GM13977 (cell line): ENCODE data around the gene TMEM74B.

Source experiments
- DNase-seq: peaks from one replicate; pipeline ENCODE4 v3.0.0; 2012; ENCODE audit warnings: low spot score
- in situ Hi-C: fragments of 300-500 bp; cut with MboI; formaldehyde crosslinking; loops from one replicate; pipeline ENCODE4 v1.12.0; 2022; ENCODE audit warnings: low sequenced_read_pairs, low pct_unique_long_range_greater_than_20kb, mixed read lengths, inconsistent platforms; ENCODE audit not compliant: unreplicated experiment
- TF ChIP-seq, protein P1 (sequence below): IDR thresholded peaks from 2 replicates; pipeline ENCODE4 v1.5.1; 2012; ENCODE audit warnings: mild to moderate bottlenecking, control low read depth; ENCODE audit not compliant: insufficient read depth; ENCODE audit errors: extremely low read depth, missing control alignments

The TMEM74B gene

DNA sequence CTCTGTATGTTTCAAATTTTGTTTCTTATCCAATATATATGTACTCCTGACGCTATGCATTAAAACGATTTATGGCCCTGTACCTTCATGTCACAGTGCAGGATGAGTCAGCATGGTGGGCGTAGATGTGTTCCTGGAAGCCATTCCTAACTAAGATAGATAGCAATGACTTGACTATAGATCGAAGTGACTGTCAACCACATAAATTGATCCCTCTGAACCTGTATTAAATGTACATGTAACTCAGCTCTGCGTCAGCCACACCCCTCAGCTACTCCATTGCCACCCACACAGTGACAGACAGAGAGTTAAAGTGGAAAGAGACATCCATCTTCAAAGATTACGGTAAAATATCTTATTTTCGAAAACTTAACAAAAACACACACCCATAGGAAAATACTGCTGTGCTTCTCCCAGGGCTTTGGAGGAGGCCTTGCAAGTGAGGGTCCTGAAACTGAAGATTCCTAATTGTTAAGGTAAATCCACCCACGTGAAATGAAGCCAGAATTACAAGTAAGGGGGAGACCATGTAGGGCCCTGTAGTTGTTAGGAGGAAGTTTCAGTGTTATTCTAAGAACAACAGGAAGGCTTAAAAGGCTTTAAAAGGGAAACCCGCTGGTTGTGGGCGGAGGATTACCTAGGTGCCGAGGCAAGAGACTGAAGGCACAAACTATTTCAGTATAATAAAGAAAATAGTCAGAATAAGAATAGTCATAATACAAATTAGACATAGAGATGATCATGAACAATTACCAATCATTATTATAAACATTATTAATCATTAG is 30.8 kb upstream of the TMEM74B start:
- TF ChIP-seq, protein P1, sequence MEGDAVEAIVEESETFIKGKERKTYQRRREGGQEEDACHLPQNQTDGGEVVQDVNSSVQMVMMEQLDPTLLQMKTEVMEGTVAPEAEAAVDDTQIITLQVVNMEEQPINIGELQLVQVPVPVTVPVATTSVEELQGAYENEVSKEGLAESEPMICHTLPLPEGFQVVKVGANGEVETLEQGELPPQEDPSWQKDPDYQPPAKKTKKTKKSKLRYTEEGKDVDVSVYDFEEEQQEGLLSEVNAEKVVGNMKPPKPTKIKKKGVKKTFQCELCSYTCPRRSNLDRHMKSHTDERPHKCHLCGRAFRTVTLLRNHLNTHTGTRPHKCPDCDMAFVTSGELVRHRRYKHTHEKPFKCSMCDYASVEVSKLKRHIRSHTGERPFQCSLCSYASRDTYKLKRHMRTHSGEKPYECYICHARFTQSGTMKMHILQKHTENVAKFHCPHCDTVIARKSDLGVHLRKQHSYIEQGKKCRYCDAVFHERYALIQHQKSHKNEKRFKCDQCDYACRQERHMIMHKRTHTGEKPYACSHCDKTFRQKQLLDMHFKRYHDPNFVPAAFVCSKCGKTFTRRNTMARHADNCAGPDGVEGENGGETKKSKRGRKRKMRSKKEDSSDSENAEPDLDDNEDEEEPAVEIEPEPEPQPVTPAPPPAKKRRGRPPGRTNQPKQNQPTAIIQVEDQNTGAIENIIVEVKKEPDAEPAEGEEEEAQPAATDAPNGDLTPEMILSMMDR, result no peak
- in situ Hi-C loops, result loop anchor here (25.0 kb wide), 1 partner anchor 403 kb away; no protein-coding TSS in a partner anchor
- no peak for DNase-seq

DNA sequence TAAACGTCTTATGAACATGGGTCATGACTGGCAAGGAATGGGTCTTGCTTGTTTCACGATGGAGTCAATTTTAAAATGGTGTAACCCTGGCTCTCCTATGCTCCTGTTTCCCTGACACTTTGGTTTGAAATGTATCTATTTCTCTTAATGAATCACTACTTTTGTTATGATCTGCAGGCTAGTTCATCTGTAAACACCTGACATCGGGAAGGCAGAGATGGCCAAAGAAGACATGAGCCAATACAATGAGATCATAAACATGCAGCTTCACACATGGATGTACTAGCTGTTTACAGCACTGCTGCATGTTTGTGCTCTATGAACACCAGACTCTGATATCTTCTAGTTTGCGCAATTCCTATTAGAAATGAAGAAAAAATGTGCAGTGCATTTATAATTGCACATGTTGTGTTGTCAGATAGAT is 30.1 kb upstream of the TMEM74B start:
- in situ Hi-C loops, result loop anchor here (25.0 kb wide), 1 partner anchor 403 kb away; no protein-coding TSS in a partner anchor
- DNase-seq, result no peak
- TF ChIP-seq, protein P1, result no peak

- peak; percentile 70 for DNase-seq
- in situ Hi-C loops, result loop anchor here (25.0 kb wide), 1 partner anchor 401 kb away; no protein-coding TSS in a partner anchor
- TF ChIP-seq, protein P1, result peak; percentile 91
Measured at GRCh38 chr20:1212607-1213396, 28.0 kb upstream of the TMEM74B start.

GRCh38 chr20:1212023-1212422 is 27.2 kb upstream of the TMEM74B start:
- DNase-seq, result no peak
- in situ Hi-C loops, result loop anchor here (25.0 kb wide), 1 partner anchor 400 kb away; no protein-coding TSS in a partner anchor
- TF ChIP-seq, protein P1, result no peak

DNA sequence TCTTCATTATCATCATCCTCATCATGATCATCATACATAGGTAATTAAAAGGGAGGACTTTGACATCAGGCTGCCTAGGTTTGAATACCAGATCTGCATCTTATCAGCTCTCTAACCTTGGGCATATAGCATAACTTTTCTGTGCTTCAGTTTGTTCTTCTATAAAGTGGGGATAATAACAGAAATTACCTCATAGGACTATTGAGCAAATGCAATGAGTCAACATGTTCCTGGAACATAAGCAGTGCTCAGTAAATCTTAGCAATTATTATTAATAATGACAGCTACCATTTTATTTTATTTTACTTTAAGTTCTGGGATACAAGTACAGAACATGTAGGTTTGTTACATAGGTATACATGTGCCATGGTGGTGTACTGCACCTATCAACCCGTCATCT is 25.7 kb upstream of the TMEM74B start:
- DNase-seq, result no peak
- TF ChIP-seq, protein P1, result no peak
- in situ Hi-C loops, result loop anchor here (25.0 kb wide), 1 partner anchor 398 kb away; no protein-coding TSS in a partner anchor
